ENCODE data around the gene NLRC3.

The NLRC3 gene

GRCh38 chr16:3587547-3588110 lies 10.4 kb upstream of the NLRC3 start:
- H3K27ac ChIP-seq: no peak overlapping the region

GRCh38 chr16:3584412-3584811 lies 7.2 kb upstream of the NLRC3 start:
- no peak for TF ChIP-seq CTCF (IDR thresholded peaks at IDR 0.05)
- H3K79me2 ChIP-seq: no peaks in the 10 kb centered on the region
- no peaks in the 10 kb centered on the region for H3K4me1 ChIP-seq
- H2AFZ ChIP-seq: no peak overlapping the region
- H3K27ac ChIP-seq: no peak overlapping the region
- H3K4me3 ChIP-seq (ENCODE audit: low read depth, low read length): no peak overlapping the region
- H3K4me2 ChIP-seq (ENCODE audit: low read length): no peak overlapping the region
- H3K9me3 ChIP-seq (ENCODE audit: control insufficient read depth, low read length): no peaks in the 10 kb centered on the region
- H3K36me3 ChIP-seq (ENCODE audit: control insufficient read depth, insufficient read depth, low read length): no peaks in the 10 kb centered on the region
- H3K27me3 ChIP-seq (ENCODE audit: control insufficient read depth, insufficient read depth, low read length): no peaks in the 10 kb centered on the region
- no peak overlapping the region for H3K9ac ChIP-seq

More at GRCh38 chr16:3587547-3588110, 10.4 kb upstream of the NLRC3 start:
- Histone ChIP-seq H3K79me2 (no peaks in the 10 kb centered on the region), H3K4me1 (no peaks in the 10 kb centered on the region), H3K4me3 (ENCODE audit: low read depth, low read length) (no peak overlapping the region), H2AFZ (no peak overlapping the region), H3K4me2 (ENCODE audit: low read length) (no peak overlapping the region), H3K9ac (no peak overlapping the region), H3K9me3 (ENCODE audit: control insufficient read depth, low read length) (no peaks in the 10 kb centered on the region), H3K36me3 (ENCODE audit: control insufficient read depth, insufficient read depth, low read length) (no peaks in the 10 kb centered on the region), H3K27me3 (ENCODE audit: control insufficient read depth, insufficient read depth, low read length) (no peaks in the 10 kb centered on the region)
- no peak for TF ChIP-seq CTCF (IDR thresholded peaks at IDR 0.05)

DNA sequence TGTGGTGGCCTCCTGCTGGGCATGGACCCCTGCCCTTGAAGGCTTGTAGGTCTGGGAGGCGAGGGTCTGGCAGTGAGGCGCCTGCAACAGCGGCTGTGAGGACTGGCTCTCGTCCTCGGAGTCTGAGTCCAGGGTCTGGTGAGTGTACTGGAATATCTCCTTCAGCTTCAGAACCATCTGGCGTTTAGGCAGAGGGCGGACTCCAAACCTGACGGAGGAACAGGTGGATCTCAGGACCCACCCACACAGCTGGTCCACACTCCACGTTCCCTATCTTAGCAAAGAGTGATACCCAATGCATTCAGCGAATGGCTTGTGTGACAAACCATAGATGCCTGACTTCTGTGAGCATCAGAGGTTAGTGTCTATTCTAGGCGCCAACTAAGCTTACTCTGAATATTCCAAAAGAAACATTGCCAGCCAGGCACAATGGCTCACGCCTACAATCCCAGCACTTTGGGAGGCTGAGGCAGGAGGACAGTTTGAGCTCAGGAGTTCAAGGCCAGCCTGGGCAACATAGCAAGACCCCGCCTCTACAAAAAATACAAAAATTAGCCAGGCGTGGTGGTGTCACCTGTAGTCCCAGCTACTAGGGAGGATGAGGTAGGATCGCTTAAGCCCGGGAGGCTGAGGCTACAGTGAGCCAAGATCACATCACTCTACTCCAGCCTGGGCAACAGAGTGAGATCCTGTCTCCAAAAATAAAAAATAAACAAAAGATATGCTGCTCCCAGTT lies 6.3 kb upstream of the NLRC3 start:
- Histone ChIP-seq H2AFZ (no peak overlapping the region), H3K9me3 (ENCODE audit: control insufficient read depth, low read length) (no peaks in the 10 kb centered on the region), H3K27ac (no peak overlapping the region), H3K36me3 (ENCODE audit: control insufficient read depth, insufficient read depth, low read length) (no peaks in the 10 kb centered on the region), H3K4me2 (ENCODE audit: low read length) (no peak overlapping the region), H3K9ac (no peak overlapping the region), H3K4me3 (ENCODE audit: low read depth, low read length) (no peak overlapping the region), H3K4me1 (no peaks in the 10 kb centered on the region), H3K79me2 (no peaks in the 10 kb centered on the region), H3K27me3 (ENCODE audit: control insufficient read depth, insufficient read depth, low read length) (no peaks in the 10 kb centered on the region)
- TF ChIP-seq CTCF (IDR thresholded peaks at IDR 0.05): no peak

DNA sequence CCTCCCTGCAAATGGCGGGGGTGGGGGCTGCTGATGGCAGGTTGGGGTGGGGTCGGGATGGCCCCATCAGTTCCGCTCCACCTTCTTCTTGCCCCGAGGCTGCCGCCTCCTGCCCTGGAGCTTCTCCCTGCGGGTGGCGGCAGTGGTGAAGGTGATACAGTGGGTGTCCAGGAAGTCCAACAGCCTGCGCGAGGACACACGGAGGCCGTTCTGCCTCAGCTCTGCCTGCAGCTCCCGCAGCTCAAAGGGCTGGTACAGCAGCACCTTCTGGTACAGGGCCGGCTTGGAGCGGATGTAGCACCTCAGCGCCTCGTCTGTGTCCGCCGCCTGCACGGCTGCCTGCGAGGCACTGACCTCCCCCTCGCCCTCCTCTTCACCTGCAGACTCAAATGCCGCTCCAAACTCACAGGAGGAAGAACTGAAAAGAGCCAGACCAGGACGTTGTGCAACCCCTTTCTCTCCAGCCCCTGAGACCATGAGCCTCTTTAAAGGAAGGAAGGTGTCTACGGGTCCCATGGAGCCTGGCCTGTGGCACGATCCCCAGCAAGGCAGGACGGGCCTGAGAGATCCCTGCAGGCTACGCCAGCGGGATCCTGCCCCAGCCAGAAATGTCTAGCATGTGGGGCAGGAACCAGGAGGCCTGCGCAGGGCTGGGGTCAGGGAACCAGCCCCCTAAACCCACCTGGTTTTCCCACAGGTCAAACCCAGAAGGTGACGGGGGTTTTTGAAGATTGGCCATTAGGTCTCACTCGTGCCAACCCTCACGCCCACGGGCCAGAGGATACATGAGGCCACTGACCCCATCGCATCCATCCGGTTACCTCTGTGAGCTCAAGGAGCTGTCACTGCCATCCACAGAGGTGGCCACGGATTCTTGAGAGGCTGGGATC lies 5.3 kb upstream of the NLRC3 start:
- H3K27me3 ChIP-seq (ENCODE audit: control insufficient read depth, insufficient read depth, low read length): no peaks in the 10 kb centered on the region
- no peaks in the 10 kb centered on the region for H3K4me1 ChIP-seq
- no peaks in the 10 kb centered on the region for H3K9me3 ChIP-seq (ENCODE audit: control insufficient read depth, low read length)
- no peak overlapping the region for H3K27ac ChIP-seq
- H3K36me3 ChIP-seq (ENCODE audit: control insufficient read depth, insufficient read depth, low read length): no peaks in the 10 kb centered on the region
- no peak overlapping the region for H2AFZ ChIP-seq
- no peak overlapping the region for H3K4me3 ChIP-seq (ENCODE audit: low read depth, low read length)
- no peak overlapping the region for H3K4me2 ChIP-seq (ENCODE audit: low read length)
- TF ChIP-seq CTCF (IDR thresholded peaks at IDR 0.05): no peak
- no peak overlapping the region for H3K9ac ChIP-seq
- H3K79me2 ChIP-seq: no peaks in the 10 kb centered on the region
